Fibroblast of mammary gland (primary cell): Measurements from ENCODE around the gene KRABD2.

Experiments
- DNase-seq: peaks from one replicate; pipeline ENCODE4 v3.0.0-alpha.2; 2010; ENCODE audit warnings: low read depth
- H3K4me3 ChIP-seq: 2 replicates; pipeline ENCODE4 v1.5.1; 2011; ENCODE audit warnings: low read depth, mild to moderate bottlenecking, low read length, moderate library complexity; ENCODE audit not compliant: control insufficient read depth
- CTCF ChIP-seq: conservative IDR thresholded peaks from 2 replicates; pipeline ENCODE4 v1.5.1; 2011; ENCODE audit warnings: low read depth, low read length, inconsistent platforms; ENCODE audit not compliant: control insufficient read depth, insufficient read depth

The KRABD2 gene

GRCh38 chr17:8372422-8372821 is 4.1 kb downstream of the KRABD2 start:
- TF ChIP-seq CTCF, result no peak
- no peak for DNase-seq
- no peak overlapping the region for H3K4me3 ChIP-seq

DNA sequence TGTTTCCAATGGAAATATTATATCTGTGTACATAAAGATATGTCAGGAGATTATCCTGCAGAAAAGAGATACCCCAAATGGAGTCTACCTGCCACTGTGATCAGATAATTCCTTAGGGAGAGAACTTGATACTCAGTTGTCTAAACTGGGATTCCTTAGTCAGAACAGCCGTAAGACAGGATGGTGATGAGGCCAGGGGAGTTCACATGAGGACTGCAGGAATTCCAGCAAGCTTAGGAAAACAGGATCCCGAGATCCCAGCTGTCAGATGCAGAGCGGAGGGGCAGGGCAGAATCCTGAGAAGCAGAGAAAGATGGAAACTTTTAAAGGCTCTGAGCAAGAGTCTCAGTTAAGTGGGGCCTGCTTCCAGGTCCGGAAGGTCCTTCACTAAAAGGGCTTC is 4.7 kb downstream of the KRABD2 start:
- H3K4me3 ChIP-seq, result no peak overlapping the region
- no peak for TF ChIP-seq CTCF
- DNase-seq, result peak; percentile 52

DNA sequence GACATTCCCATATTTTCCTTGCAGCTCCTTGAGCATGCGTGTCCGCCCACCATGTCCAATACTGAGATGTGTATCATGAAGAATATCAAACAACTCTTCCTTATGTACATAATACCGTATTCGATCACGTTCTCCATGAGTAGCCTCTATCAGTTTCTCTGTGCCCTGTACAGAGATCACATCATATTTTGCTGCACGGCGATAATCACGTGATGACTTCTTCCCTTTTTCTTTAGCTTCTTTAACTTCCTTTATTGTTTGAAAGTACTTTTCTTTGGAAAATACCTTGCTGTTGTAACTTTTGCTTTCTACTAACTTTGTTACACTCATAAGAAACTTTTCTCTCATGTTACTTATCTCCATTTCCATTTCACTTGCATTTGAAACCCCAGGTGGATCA is 6.6 kb downstream of the KRABD2 start:
- no peak for TF ChIP-seq CTCF
- no peak overlapping the region for H3K4me3 ChIP-seq
- DNase-seq, result no peak

DNA sequence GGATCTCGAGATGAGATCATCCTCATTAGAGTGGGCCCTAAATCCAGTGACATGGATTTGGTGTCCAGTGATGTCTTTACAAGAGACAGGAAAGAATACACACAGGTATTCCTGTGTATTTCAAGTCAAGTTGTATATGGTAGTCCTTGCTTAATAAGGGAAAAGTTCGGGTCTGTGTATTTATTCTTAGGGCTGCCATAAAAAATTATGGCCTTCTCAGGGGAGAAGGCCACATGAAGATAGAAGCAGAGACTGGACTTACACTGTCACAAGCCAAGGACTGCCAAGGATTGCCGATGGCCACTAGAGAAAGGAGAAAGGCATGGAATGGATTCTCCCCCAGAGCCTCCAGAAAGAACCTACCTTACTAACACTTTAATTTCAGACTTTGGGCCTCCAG is 8.3 kb downstream of the KRABD2 start:
- no peak overlapping the region for H3K4me3 ChIP-seq
- TF ChIP-seq CTCF, result no peak
- no peak for DNase-seq

GRCh38 chr17:8366231-8366630 is 10.3 kb downstream of the KRABD2 start:
- peak; percentile 81 for DNase-seq
- H3K4me3 ChIP-seq, result no peak overlapping the region
- no peak for TF ChIP-seq CTCF

DNA sequence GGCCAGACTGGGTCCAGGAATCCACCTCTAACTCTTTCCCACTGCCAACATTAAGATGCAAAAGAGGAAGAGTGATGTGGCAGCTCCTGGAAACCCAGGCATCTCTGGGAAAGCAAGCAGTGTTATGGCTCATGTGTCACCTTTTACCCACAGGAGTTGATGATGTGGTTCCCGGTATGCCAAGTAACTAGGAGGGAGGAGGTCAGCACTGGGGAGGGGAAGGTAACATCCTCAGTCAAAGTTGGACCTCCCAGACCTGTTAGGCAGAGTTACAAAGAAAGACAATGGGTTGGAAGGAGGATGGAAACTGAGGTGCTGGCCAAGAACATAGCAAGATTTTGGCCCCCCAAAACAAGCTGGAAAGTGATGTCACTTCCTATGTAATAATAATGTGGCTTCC is 11.4 kb downstream of the KRABD2 start:
- no peak for TF ChIP-seq CTCF
- no peak overlapping the region for H3K4me3 ChIP-seq
- DNase-seq, result peak; percentile 88

GRCh38 chr17:8362651-8363332 is 13.7 kb downstream of the KRABD2 start:
- TF ChIP-seq CTCF, result no peak
- DNase-seq, result peak; percentile 64
- no peak overlapping the region for H3K4me3 ChIP-seq
